Peyer's patch (tissue), 4 donors: ENCODE results near the gene GABRR1.

Experiments used
- CTCF ChIP-seq, 6 experiments: fragments of 450-650 bp in 4 of 6; fragments of 200-600 bp in 2 of 6; sonication (generic) in 1 of 6; IDR thresholded peaks; one replicate each; pipeline ENCODE4 v1.5.1; 2017 to 2019; ENCODE audit warnings: antibody characterized with exemption in 6 of 6, mild to moderate bottlenecking in 3 of 6, moderate library complexity in 1 of 6
- POLR2A ChIP-seq, 2 donors: fragments of 450-650 bp; IDR thresholded peaks; one replicate each; pipeline ENCODE4 v1.5.1; 2017; ENCODE audit warnings: antibody characterized with exemption in 2 of 2, mild to moderate bottlenecking in 2 of 2, moderate library complexity in 2 of 2

GRCh38 chr6:89172131-89172530, 45.0 kb downstream of the GABRR1 start:
- TF ChIP-seq CTCF (IDR thresholded peaks at IDR 0.05), result no peak
- TF ChIP-seq POLR2A (IDR thresholded peaks at IDR 0.05), result no peak
